Lower leg skin (tissue), 4 donors: ENCODE data around the gene MBOAT2. TPM values are rescaled to one million over a fixed set of nuclear protein-coding genes. Genes with fewer than 3 reads are reported as not detected.

Experiments used
- DNase-seq, 2 donors: peaks; one replicate each; pipeline ENCODE4 v3.0.0-alpha.2; 2019; ENCODE audit warnings: low spot score in 2 of 2
- H3K4me3 ChIP-seq: fragments of 200-600 bp; sonication (generic); 2 replicates; pipeline ENCODE4 v1.5.1; 2017; ENCODE audit warnings: mild to moderate bottlenecking, low read depth; ENCODE audit not compliant: poor library complexity, severe bottlenecking
- POLR2A ChIP-seq, 2 donors: fragments of 450-650 bp; IDR thresholded peaks; one replicate each; pipeline ENCODE4 v1.6.1; 2016 to 2017; ENCODE audit warnings: antibody characterized with exemption in 2 of 2, mild to moderate bottlenecking in 1 of 2, moderate library complexity in 1 of 2
- WGBS, 2 donors: methylation state at CpG; one replicate each; pipeline ENCODE4 v1.1.5; 2018; 5-methylcytosine and 5-hydroxymethylcytosine counted together
- intact Hi-C: fragments of 100-400 bp; cut with DNase I; formaldehyde crosslinking; loops from one replicate; pipeline ENCODE4 v1.15.0; 2023; ENCODE audit warnings: low total_unique reads
- total RNA-seq, 4 donors: library from RNA; depleted of rRNA; stranded (reverse); fragments of >200 nt; gene quantifications; one replicate each; pipeline ENCODE4 v1.1.0, GENCODE V29; 2016
- TF ChIP-seq, protein P1 (sequence below), 3 donors: fragments of 450-650 bp; IDR thresholded peaks; one replicate each; pipeline ENCODE4 v1.5.1; 2016; ENCODE audit warnings: antibody characterized with exemption in 3 of 3, mild to moderate bottlenecking in 3 of 3, moderate library complexity in 2 of 3

The MBOAT2 gene
- total RNA-seq, 4 donors from 2014 or later = 47.2 to 92.3 (median 76.4) TPM

DNA sequence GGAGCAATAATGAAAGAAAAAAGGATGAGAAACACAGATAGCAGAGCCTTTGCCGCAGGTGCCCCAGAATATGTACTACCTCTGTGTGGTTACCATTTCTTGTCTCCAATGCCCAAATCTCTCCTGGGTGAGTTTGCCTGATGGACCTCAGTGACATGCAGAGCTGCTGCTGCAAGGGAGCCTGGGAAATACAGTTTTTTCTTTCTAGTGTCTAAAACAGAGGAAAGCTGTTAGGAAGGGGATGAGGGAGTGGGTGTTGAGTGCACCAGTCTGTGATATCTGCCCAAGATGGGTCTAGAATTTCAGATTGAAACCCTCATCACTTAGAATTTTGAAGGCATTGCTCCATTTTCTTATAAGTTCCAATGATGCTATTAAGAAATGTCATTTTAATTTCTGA lies 9.9 kb upstream of the MBOAT2 start:
- 97 to 100% methylated on average over 1 of the region's 1 CpG for WGBS, 2 donors
- H3K4me3 ChIP-seq = no peak overlapping the region
- DNase-seq = no peak
- TF ChIP-seq, protein P1, sequence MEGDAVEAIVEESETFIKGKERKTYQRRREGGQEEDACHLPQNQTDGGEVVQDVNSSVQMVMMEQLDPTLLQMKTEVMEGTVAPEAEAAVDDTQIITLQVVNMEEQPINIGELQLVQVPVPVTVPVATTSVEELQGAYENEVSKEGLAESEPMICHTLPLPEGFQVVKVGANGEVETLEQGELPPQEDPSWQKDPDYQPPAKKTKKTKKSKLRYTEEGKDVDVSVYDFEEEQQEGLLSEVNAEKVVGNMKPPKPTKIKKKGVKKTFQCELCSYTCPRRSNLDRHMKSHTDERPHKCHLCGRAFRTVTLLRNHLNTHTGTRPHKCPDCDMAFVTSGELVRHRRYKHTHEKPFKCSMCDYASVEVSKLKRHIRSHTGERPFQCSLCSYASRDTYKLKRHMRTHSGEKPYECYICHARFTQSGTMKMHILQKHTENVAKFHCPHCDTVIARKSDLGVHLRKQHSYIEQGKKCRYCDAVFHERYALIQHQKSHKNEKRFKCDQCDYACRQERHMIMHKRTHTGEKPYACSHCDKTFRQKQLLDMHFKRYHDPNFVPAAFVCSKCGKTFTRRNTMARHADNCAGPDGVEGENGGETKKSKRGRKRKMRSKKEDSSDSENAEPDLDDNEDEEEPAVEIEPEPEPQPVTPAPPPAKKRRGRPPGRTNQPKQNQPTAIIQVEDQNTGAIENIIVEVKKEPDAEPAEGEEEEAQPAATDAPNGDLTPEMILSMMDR (IDR thresholded peaks at IDR 0.05) = no peak
- no peak for TF ChIP-seq POLR2A (IDR thresholded peaks at IDR 0.05)
- intact Hi-C loops = no loop called here

DNA sequence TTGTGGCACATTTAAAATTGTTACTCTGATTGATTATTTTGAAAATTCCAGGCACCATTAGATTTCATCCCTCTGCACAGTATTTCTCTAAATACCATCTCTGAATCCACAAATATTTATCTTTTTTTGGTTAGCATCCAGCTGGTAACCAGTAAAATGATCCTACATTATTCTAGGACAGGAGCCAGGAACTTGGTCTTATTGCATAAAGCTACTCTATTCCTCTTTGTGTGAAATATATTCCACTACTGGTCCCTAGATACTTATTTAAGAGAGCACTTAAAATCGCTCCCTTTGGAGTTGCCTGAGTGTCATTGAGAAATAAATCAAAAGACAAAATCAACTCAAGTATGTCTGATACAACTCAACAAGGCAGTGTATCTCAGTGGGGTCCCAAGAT lies 7.4 kb upstream of the MBOAT2 start:
- TF ChIP-seq, protein P1 (IDR thresholded peaks at IDR 0.05) = no peak
- DNase-seq = no peak
- intact Hi-C loops = no loop called here
- 52 to 62% methylated on average over 1 of the region's 1 CpG for WGBS, 2 donors
- no peak overlapping the region for H3K4me3 ChIP-seq

DNA sequence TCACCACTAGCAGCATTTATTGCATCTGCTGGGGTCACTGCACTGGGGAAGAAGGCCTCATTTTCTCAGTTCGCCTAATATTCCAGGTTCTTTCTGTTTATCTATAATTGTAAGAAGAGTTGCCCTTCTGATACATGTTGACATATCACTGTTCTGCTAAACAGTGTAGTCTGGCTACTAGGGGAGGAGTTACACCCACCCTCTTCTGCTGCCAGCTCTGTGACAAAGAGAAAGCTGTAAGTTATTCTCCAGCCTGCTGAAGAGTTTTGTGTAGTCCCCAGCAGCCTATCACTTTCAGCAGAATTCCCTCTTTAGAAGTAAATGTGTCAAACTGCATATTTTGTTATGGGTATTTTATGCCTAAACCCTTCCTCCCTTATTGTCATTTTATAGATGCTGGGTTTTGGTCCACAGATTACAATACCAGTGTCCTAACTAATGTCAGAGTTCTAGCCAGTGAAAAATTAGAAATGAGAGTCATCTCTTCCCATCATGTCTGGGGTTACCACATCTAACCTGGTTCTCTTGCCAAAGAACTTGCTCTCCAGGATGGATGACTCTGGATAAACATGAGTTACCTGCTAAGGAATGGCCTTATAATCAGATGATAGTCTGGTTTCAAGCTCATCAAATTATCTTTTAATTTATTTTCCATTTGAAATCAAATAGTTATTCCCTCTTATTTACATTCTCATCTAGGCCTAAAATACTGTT lies 5.6 kb upstream of the MBOAT2 start:
- intact Hi-C loops = no loop called here
- WGBS, 2 donors = 76 to 86% methylated on average over 1 of the region's 1 CpG
- TF ChIP-seq, protein P1 (IDR thresholded peaks at IDR 0.05) = no peak
- TF ChIP-seq POLR2A (IDR thresholded peaks at IDR 0.05) = no peak
- no peak for DNase-seq
- no peak overlapping the region for H3K4me3 ChIP-seq

DNA sequence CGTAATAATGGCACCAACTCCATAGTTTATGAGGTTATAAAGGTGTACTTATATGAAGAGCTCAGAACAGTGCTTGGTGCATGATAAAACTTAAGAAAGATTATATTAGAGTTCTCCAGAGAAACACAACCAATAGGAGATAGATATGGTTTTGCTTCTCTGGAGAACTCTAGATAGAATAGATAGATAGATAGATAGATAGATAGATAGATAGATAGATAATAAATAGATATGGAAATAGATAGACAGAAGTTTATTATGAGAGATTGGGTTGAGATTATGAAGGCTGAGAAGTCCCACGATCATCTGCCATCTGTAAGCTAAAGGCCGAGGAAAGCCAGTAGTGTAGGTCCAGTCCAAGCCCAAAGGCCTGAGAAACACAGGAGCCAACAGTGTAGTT lies 2.9 kb upstream of the MBOAT2 start:
- intact Hi-C loops = no loop called here
- WGBS, 2 donors = 94 to 98% methylated on average over 3 of the region's 3 CpGs
- DNase-seq = no peak
- no peak overlapping the region for H3K4me3 ChIP-seq
- no peak for TF ChIP-seq POLR2A (IDR thresholded peaks at IDR 0.05)
- TF ChIP-seq, protein P1 (IDR thresholded peaks at IDR 0.05) = no peak

DNA sequence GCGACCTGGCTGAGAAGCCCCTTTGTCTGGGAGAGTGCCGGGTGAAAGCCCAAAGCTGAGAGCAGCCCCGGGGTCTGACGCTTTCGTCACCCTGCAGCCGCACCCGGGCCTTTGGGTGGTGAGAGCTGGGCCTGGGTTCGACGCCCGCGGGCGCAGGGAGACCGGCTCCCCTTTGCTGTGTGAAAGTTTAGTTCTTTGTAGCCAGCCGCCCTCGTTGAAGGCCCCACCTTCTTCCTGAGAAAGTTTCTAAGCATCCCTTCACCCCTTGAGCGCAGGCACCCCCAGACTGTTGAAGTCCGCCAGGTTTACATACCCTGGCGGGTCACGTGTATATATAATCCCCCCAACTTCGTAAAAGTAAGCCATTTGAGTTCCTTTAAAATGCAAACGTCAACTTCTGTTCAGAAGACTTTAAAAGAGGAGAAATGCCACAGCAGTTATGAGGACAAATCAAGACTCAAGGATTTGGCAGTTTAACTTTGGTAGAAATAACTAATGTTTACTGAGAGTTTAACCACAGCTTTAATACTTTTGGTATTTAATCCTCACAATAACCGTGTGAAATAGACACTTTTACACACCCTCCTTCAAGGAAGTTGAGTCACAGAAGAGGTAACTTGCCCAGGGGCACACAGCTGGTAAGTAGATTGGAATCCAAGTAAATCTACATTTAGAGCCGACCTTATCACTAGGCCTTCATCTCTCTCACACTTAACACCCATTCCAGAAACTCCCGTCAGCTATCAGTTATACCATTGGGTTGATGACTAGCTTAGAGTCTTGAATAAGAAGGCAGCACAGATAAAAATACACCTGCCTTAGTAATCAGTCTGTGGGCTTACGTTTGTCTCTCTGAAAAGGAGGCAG lies 1.1 kb upstream of the MBOAT2 start:
- H3K4me3 ChIP-seq = peak overlapping the region; percentile 35
- TF ChIP-seq POLR2A (IDR thresholded peaks at IDR 0.05) = no peak
- TF ChIP-seq, protein P1 (IDR thresholded peaks at IDR 0.05) = no peak
- intact Hi-C loops = no loop called here
- WGBS, 2 donors = 22 to 26% methylated on average over 25 of the region's 25 CpGs
- DNase-seq = no peak
